BE2C (cell line): ENCODE results near the gene PHLPP1.

Experiments
- DNase-seq: peaks from one replicate; pipeline ENCODE4 v3.0.0-alpha.2; 2020
- H3K27me3 ChIP-seq: fragments of 250-450 bp; sonication (Bioruptor Pico); 2 replicates; pipeline ENCODE4 v1.5.1; 2020; ENCODE audit warnings: mild to moderate bottlenecking
- H3K36me3 ChIP-seq: fragments of 250-450 bp; sonication (Bioruptor Pico); 2 replicates; pipeline ENCODE4 v1.5.1; 2020; ENCODE audit warnings: mild to moderate bottlenecking
- H3K4me1 ChIP-seq: fragments of 250-450 bp; sonication (Bioruptor Pico); 2 replicates; pipeline ENCODE4 v1.5.1; 2020
- H3K4me3 ChIP-seq: 2 replicates; pipeline ENCODE4 v1.5.1; 2011; ENCODE audit warnings: low read depth, low read length
- H3K9me3 ChIP-seq: fragments of 250-450 bp; sonication (Bioruptor Pico); 2 replicates; pipeline ENCODE4 v1.5.1; 2020
- TF ChIP-seq, protein P1 (sequence below): IDR thresholded peaks from 2 replicates; pipeline ENCODE4 v1.5.1; 2012; ENCODE audit warnings: mild to moderate bottlenecking, low read depth, low read length

The PHLPP1 gene

DNA sequence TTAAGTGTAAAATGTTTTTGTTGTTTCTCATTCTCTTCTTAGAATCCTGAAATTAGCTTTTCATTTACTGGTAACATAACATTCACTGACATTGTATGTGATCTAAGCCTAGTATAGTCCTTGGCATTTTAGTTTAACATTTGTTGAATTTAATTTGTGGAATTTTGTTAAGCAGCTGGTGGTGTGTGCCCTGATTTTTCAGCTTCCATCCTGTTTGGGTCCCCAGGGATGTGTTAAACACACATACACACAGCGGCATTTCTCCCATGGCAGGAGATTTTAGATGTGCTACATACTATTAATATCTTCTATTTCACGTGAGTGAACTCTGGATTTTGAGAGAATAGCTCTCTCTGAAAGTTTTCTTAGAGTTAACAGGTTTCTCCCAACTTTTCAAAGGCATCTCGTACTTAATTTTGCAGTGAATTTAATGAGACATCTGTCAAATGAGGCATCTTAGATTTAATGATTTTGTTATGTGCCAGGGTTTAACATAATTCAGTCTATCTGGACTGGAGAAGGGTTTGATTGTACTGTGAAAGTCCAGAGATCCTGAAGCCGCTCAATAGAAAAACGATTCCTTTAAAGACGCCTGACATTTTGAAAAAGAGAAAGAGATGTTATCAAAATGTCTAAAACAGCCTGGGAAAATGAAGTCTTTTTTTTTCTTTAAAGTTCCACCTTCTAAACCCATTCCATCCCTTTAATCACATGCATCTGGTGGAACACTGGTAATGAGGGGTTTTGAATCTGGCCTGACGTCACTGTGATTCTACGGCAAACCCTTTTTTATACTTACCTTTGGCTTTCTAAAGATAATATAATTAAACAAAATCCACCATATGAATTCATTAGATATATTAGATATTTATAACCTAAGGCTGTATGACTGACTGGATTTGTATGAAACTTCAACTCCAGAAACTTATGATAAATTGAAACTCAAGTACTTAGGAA is 6.8 kb downstream of the PHLPP1 start:
- Histone ChIP-seq H3K9me3 (no peaks in the 10 kb centered on the region), H3K4me1 (no peaks in the 10 kb centered on the region), H3K4me3 (no peak overlapping the region), H3K36me3 (no peaks in the 10 kb centered on the region), H3K27me3 (peaks cover 21% of the 10 kb centered on the region)
- DNase-seq: no peak
- TF ChIP-seq, protein P1, sequence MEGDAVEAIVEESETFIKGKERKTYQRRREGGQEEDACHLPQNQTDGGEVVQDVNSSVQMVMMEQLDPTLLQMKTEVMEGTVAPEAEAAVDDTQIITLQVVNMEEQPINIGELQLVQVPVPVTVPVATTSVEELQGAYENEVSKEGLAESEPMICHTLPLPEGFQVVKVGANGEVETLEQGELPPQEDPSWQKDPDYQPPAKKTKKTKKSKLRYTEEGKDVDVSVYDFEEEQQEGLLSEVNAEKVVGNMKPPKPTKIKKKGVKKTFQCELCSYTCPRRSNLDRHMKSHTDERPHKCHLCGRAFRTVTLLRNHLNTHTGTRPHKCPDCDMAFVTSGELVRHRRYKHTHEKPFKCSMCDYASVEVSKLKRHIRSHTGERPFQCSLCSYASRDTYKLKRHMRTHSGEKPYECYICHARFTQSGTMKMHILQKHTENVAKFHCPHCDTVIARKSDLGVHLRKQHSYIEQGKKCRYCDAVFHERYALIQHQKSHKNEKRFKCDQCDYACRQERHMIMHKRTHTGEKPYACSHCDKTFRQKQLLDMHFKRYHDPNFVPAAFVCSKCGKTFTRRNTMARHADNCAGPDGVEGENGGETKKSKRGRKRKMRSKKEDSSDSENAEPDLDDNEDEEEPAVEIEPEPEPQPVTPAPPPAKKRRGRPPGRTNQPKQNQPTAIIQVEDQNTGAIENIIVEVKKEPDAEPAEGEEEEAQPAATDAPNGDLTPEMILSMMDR: no peak

DNA sequence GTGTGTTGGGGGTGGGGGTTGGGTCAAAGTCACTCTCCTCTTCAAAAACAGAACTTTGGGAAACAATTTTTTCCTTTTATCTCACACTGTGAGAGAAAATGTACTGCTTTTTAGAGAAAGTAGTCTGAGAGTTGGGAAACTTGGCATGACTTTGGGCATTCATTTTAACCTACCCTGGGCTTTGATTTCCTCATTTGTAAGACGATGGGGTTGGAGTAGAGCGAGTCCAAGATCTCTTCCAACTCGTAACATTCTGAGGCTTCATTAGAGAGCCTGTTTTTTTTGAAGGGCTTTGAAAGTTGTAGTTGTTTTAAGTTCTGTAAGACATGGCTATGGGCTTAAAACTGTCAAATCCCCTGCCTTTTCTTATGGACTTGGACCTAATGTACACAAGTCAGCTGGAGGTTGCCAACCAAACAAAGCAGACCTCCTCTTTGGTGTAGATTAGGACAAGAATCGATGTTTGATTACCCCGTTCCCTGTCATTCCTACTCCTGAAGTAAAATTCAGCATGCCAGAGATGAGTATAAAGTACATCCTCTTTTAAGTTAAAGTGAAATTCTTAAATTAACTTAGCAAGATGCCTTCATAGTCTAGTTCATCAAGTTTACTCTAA is 8.4 kb downstream of the PHLPP1 start:
- no peaks in the 10 kb centered on the region for H3K9me3 ChIP-seq
- DNase-seq: no peak
- H3K4me1 ChIP-seq: no peaks in the 10 kb centered on the region
- TF ChIP-seq, protein P1: no peak
- no peaks in the 10 kb centered on the region for H3K36me3 ChIP-seq
- peaks cover 9% of the 10 kb centered on the region for H3K27me3 ChIP-seq
- H3K4me3 ChIP-seq: no peak overlapping the region

DNA sequence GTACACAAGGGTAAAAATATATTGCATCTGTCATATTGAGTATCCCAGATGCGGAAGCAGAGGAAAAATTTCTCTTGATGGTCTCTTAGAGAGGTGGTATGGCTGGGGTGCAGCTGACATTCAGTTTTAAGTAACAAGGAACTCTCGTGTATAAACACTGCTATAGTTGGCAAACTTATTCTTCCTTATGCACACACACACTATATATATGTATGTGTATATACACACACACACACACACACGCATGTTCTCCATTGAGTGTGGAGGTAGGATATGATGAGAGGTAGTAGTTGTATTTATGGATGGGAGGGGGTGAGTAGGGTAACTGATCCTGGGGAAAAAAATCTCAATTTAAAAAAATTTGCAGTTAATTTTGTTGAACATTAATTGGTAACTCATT is 10.6 kb downstream of the PHLPP1 start:
- DNase-seq: no peak
- H3K9me3 ChIP-seq: no peaks in the 10 kb centered on the region
- H3K4me1 ChIP-seq: no peaks in the 10 kb centered on the region
- no peak overlapping the region for H3K4me3 ChIP-seq
- TF ChIP-seq, protein P1: no peak
- no peaks in the 10 kb centered on the region for H3K36me3 ChIP-seq
- H3K27me3 ChIP-seq: peaks cover 5% of the 10 kb centered on the region

DNA sequence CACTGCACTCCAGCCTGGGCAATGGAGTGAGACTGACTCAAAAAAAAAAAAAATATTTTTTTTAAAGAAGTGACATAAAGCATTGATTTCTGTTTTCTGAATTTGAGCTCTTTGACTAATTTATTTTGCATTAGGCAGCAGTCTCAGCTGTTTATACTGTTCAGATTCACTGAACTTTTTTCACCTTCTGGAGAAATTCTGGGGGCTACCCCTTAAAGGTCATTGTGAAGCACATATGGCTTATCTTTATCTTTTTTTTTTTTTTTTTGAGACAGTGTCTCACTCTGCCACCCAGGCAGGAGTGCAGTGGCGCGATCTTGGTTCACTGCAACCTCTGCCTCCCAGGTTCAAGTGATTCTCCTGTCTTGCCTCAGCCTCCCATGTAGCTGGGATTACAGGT is 12.9 kb downstream of the PHLPP1 start:
- Histone ChIP-seq H3K4me3 (no peak overlapping the region), H3K9me3 (no peaks in the 10 kb centered on the region), H3K27me3 (no peaks in the 10 kb centered on the region; the same call in 1 of the 2 replicates), H3K36me3 (no peaks in the 10 kb centered on the region), H3K4me1 (no peaks in the 10 kb centered on the region)
- TF ChIP-seq, protein P1: no peak
- DNase-seq: no peak

DNA sequence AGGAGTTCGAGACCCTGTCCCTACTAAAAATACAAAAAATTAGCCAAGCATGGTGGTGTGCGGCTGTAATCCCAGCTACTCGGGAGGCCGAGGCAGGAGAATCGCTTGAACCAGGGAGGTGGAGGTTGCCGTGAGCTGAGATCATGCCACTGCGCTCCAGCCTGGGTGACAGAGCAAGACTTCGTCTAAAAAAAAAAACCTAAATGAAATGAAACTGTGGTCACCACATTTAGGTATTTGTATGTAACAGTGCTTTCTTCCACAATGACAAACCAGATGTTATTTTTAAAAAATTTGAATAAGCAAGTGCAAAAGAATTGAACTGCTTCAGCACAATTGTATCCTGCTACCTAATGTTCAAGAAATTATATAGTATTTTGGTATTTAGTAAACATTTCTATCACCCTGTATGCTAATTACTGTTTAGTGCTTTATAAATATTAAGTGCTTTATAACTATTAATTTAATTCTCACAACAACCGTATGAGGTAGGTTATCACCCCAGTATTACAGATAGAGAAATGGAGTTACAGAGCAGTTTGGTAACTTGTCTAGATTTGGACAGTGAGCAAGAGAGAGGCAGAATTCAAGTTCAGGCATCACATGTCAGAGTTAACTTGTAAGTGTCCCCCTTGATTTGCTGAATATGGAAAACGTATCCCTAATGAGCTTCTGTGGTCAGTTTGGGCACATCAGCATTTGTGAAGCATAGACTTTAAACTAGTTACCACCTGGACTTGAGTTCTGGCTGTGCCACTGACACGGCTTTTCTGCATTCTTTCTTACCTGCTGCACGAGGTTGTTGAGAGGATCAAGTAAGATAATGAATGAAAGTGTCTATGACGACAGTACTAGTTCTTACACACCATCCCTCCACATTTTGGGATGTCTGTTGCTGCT is 14.4 kb downstream of the PHLPP1 start:
- no peaks in the 10 kb centered on the region for H3K9me3 ChIP-seq
- H3K27me3 ChIP-seq: no peaks in the 10 kb centered on the region
- H3K4me3 ChIP-seq: no peak overlapping the region
- TF ChIP-seq, protein P1: no peak
- no peak for DNase-seq
- no peaks in the 10 kb centered on the region for H3K4me1 ChIP-seq
- no peaks in the 10 kb centered on the region for H3K36me3 ChIP-seq
